ENCODE results near the gene ARX. TPM values are rescaled to one million over a fixed set of nuclear protein-coding genes. Genes with fewer than 3 reads are reported as not detected.
A peak's percentile ranks its signal among the peaks of the same experiment; 100 is the strongest.

Gene ARX
- not detected in 2 replicates for total RNA-seq (2011; cell fraction: chromatin; rRNA removed; ENCODE audit: low replicate concordance)
- not detected in 2 replicates for total RNA-seq (2011; cell fraction: nucleolus; rRNA removed)
- total RNA-seq (2011; cell fraction: nucleoplasm; rRNA removed) = not detected in 2 replicates
- total RNA-seq (2014; rRNA removed) (not detected in 2 replicates), total RNA-seq (2014; rRNA removed; fragmentation: Illumina TruSeq; extraction: Trizol) (not detected in 2 replicates), total RNA-seq (2015; rRNA removed; fragmentation: Illumina TruSeq; extraction: Trizol) (not detected in 2 replicates), total RNA-seq (2021) (not detected in 2 replicates), polyA plus RNA-seq (2011; rRNA removed) (not detected in 2 replicates), polyA plus RNA-seq (2014; fragmentation: Illumina TruSeq; extraction: Trizol) (not detected in 2 replicates), polyA plus RNA-seq (2014; fragmentation: Nextera tagmentation; extraction: Ambion mirVana) (not detected), polyA plus RNA-seq (2014; rRNA removed) (0.03 TPM in 1 of 2 replicates, not detected in the other), polyA minus RNA-seq (2011; rRNA and poly(A)+ RNA removed) (not detected in 2 replicates), Bru-seq, nascent RNA (percentile 20 among the genes with signal in this experiment), BruChase-seq, experiment 1, labeled RNA remaining after a 2-hour chase (not detected), BruChase-seq, experiment 2, labeled RNA remaining after a 6-hour chase (percentile 15 among the genes with signal in this experiment)
- 0.04 TPM in 1 of 2 replicates, not detected in the other for polyA plus RNA-seq (2011; cell fraction: cytosol; rRNA removed)
- not detected in 2 replicates for polyA plus RNA-seq (2011; cell fraction: nucleus; rRNA removed)
- polyA plus RNA-seq (2012) = not detected in 2 replicates
- not detected in 2 replicates for polyA minus RNA-seq (2011; cell fraction: cytosol; rRNA and poly(A)+ RNA removed)
- polyA minus RNA-seq (2011; cell fraction: nucleus; rRNA and poly(A)+ RNA removed) = not detected in 2 replicates
- long read RNA-seq, experiment 1 = 0 reads
- long read RNA-seq, experiment 2 = 0 reads
- long read RNA-seq, experiment 3 = 0 reads

DNA sequence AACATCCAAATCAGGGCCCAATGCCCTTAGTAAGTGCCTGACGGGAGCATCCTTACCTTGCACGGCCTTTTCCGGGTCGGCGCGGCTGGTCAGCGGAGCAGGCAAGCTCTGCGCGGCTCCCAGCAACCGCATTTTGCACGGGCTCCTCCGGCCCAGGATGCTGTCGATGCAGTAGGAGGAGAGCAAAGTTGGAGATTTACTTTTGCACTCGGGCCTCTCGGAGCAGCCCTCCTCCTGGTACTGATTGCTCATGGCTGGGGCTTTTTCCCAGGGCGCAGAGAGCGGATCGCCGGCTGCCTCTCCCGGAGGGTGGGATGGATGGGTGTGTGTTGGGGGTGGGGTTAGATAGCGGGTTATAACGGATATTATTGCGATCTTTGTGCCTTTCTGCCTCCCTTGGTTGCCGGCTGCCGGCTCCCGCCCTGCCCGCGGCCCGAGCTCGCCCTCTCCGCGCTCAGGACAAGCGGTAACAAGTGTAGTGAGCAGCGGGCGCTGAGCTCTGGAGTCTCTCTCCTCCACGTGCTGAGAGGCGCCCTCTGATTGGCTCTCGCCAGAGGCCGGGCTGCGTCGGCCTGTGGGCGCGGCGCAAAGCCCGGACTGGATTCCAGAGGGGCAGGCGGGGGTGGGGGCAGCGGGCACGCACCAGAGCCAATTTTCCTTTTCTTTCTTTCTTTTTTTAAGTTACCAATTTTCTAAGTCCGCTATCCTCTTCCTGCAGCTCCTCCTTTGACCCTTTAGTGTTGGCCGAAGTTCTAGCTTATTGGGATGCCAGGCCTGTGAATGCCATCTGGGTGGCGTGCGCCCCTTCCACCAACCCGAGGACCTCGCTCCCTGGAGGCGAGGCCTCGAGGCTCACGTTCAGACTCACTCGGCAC, at the start of gene ARX:
TSS of gene ARX (minus strand) at position 480 of the 875 bp plus-strand sequence. CDS start at position 252, 228 bp downstream.
- Histone ChIP-seq H3K9me1 (ENCODE audit: control insufficient read depth, insufficient read depth, low read length) (no peaks in the 10 kb centered on the region), H4K20me1 (replicated peaks; ENCODE audit: control insufficient read depth, insufficient read depth, low read length) (no peaks in the 10 kb centered on the region), H2AFZ (ENCODE audit: low read depth, low read length) (0 out of 2 replicates have a peak within 1 kb of the TSS, but pooled peaks have one; percentile 55), H3K4me2 (ENCODE audit: insufficient read depth, low read length) (no peak within 1 kb of the TSS; the same call in 1 of the 2 replicates), H3K36me3 (ENCODE audit: control insufficient read depth, insufficient read depth, low read length) (no peaks in the 10 kb centered on the region), H3K4me1 (replicated peaks in 1 of 2; ENCODE audit: control insufficient read depth in 2 of 2, insufficient read depth in 2 of 2, low read length in 2 of 2) (peaks cover 0 to 34% of the 10 kb centered on the region in 2 experiments; a peak in 2 of 5 replicates), H3K27ac (ENCODE audit: extremely low read depth, low read depth, low read length) (no peak within 1 kb of the TSS), H3K9me3 (replicated peaks; ENCODE audit: control insufficient read depth, insufficient read depth, low read depth, low read length) (no peaks in the 10 kb centered on the region), H3K9ac (ENCODE audit: insufficient read depth in 1 of 2, low read depth in 2 of 2, low read length in 2 of 2) (0 out of 4 replicates have a peak within 1 kb of the TSS, but pooled peaks of 1 of the 2 experiments have one; percentile 40), H3K4me3 (no peak within 1 kb of the TSS), H3K79me2 (ENCODE audit: control insufficient read depth, insufficient read depth, low read length) (no peaks in the 10 kb centered on the region), H3K27me3 (ENCODE audit: control insufficient read depth in 2 of 2, insufficient read depth in 2 of 2, low read length in 2 of 2) (peaks cover 17 to 71% of the 10 kb centered on the region in 2 experiments)
- DNase-seq (ENCODE audit: extremely low read depth in 1 of 4, low spot score in 3 of 4) = peak; percentile 65 to 92 (median 91)
- peak; percentile 91 for ATAC-seq
- WGBS (ENCODE audit: insufficient coverage, low coverage, missing lambda C conversion rate) = 40% methylated on average over 19 of the region's 58 CpGs
- no TSS peak for BruUV-seq (replicated peaks)
- in situ Hi-C loops (cut with MboI) = no loop called here
- ChIA-PET CTCF (ENCODE audit: low intra/inter-chr PET ratio) (interaction anchor here (0.6 kb wide), 1 partner anchor 26 kb away, joined by 3 read pairs; no protein-coding TSS in a partner anchor), POLR2A (no interaction called here)
- no peak for FAIRE-seq
- intact Hi-C loops (cut with micrococcal nuclease) = loop anchor here (5.0 kb wide), 1 partner anchor 618 kb away; no protein-coding TSS in a partner anchor
- no peak for TF ChIP-seq CHCHD3 (CRISPR knock-in tag; IDR thresholded peaks at IDR 0.05)
- TF ChIP-seq NEUROD1 (IDR thresholded peaks at IDR 0.05; ENCODE audit: borderline replicate concordance, low read depth, low read length, partially characterized antibody) = peak; percentile 68
- TF ChIP-seq BHLHE40 (IDR thresholded peaks at IDR 0.05; ENCODE audit: low read length) = peak; percentile 33; the same call in 1 of the 2 replicates
- TF ChIP-seq USF2 (CRISPR knock-in tag; IDR thresholded peaks at IDR 0.05) = peak; percentile 77
